GDM1 (cell line): ENCODE measurements around the gene CFAP100.

Experiments used
- DNase-seq: peaks from one replicate; lab custom pipeline; 2025; lab: John Stamatoyannopoulos, UW

The CFAP100 gene

GRCh38 chr3:126422571-126423091 lies 27.9 kb downstream of the CFAP100 start:
- DNase-seq, result no peak

- DNase-seq, result no peak
These were observed 28.7 kb downstream of the CFAP100 start for GRCh38 chr3:126423191-126424038.

GRCh38 chr3:126424039-126424717 lies 29.5 kb downstream of the CFAP100 start:
- no peak for DNase-seq

- no peak for DNase-seq
These were observed 30.0 kb downstream of the CFAP100 start for GRCh38 chr3:126424751-126425150.

- no peak for DNase-seq
These were observed 36.4 kb downstream of the CFAP100 start for GRCh38 chr3:126431103-126431534.

GRCh38 chr3:126432361-126433104 lies 37.8 kb downstream of the CFAP100 start:
- no peak for DNase-seq

- DNase-seq, result no peak
These were observed 38.4 kb downstream of the CFAP100 start for GRCh38 chr3:126433105-126433430.

GRCh38 chr3:126433496-126434263 lies 39.0 kb downstream of the CFAP100 start:
- DNase-seq, result no peak

- DNase-seq, result no peak
These were observed 39.5 kb downstream of the CFAP100 start for GRCh38 chr3:126434264-126434590.

GRCh38 chr3:126434931-126435411 lies 40.3 kb downstream of the CFAP100 start:
- DNase-seq, result no peak

- no peak for DNase-seq
These were observed 41.0 kb downstream of the CFAP100 start for GRCh38 chr3:126435456-126436315.

GRCh38 chr3:126436826-126437717 lies 42.4 kb downstream of the CFAP100 start:
- DNase-seq, result no peak

GRCh38 chr3:126438186-126438585 lies 43.5 kb downstream of the CFAP100 start:
- no peak for DNase-seq

- DNase-seq, result no peak
These were observed 44.0 kb downstream of the CFAP100 start for GRCh38 chr3:126438746-126439145.

GRCh38 chr3:126439346-126439967 lies 44.7 kb downstream of the CFAP100 start:
- no peak for DNase-seq

- no peak for DNase-seq
These were observed 45.4 kb downstream of the CFAP100 start for GRCh38 chr3:126439968-126440708.

GRCh38 chr3:126440709-126440995 lies 45.9 kb downstream of the CFAP100 start:
- no peak for DNase-seq

GRCh38 chr3:126441256-126441880 lies 46.7 kb downstream of the CFAP100 start:
- DNase-seq, result no peak
